CD4-positive, alpha-beta T cell treated with Interleukin-10 for 1 hour (primary cell): Measurements from ENCODE around the gene BLOC1S6.

ENCODE experiments used
- DNase-seq: peaks from one replicate; pipeline ENCODE4 v3.0.0-alpha.2; 2020

Gene BLOC1S6

GRCh38 chr15:45588219-45588875 lies 1.2 kb downstream of the BLOC1S6 start:
- DNase-seq = no peak

GRCh38 chr15:45589256-45589655 lies 2.1 kb downstream of the BLOC1S6 start:
- DNase-seq = no peak

- DNase-seq = no peak
Observed at GRCh38 chr15:45594319-45594718, 7.1 kb downstream of the BLOC1S6 start.

- no peak for DNase-seq
Observed at GRCh38 chr15:45594835-45595530, 7.8 kb downstream of the BLOC1S6 start.

- DNase-seq = no peak
Observed at GRCh38 chr15:45603881-45604280, 16.7 kb downstream of the BLOC1S6 start.

GRCh38 chr15:45604326-45604725 lies 17.1 kb downstream of the BLOC1S6 start:
- no peak for DNase-seq

GRCh38 chr15:45606413-45606812 lies 19.2 kb downstream of the BLOC1S6 start:
- no peak for DNase-seq

- no peak for DNase-seq
Observed at GRCh38 chr15:45606841-45607240, 19.7 kb downstream of the BLOC1S6 start.

GRCh38 chr15:45611305-45611704 lies 24.1 kb downstream of the BLOC1S6 start:
- peak; percentile 44 for DNase-seq

- no peak for DNase-seq
Observed at GRCh38 chr15:45612790-45613415, 25.7 kb downstream of the BLOC1S6 start.

GRCh38 chr15:45616901-45617323 lies 29.7 kb downstream of the BLOC1S6 start:
- DNase-seq = no peak

GRCh38 chr15:45618813-45619212 lies 31.6 kb downstream of the BLOC1S6 start:
- DNase-seq = no peak

- DNase-seq = no peak
Observed at GRCh38 chr15:45628136-45628535, 41.0 kb downstream of the BLOC1S6 start.

- no peak for DNase-seq
Observed at GRCh38 chr15:45630917-45631691, 43.9 kb downstream of the BLOC1S6 start.

GRCh38 chr15:45631776-45632175 lies 44.6 kb downstream of the BLOC1S6 start:
- no peak for DNase-seq

- DNase-seq = peak; percentile 72
Observed at GRCh38 chr15:45634432-45635190, 47.4 kb downstream of the BLOC1S6 start, which contains the start of gene SQOR. Gene SQOR (plus strand): TSS chr15:45635029. CDS start chr15:45658924, 23,895 bp downstream.

GRCh38 chr15:45635191-45635638 lies 48.0 kb downstream of the BLOC1S6 start:
- DNase-seq = peak; percentile 64

GRCh38 chr15:45635763-45636292 lies 48.6 kb downstream of the BLOC1S6 start:
- DNase-seq = no peak

GRCh38 chr15:45637141-45637540 lies 50.0 kb downstream of the BLOC1S6 start:
- no peak for DNase-seq

GRCh38 chr15:45637552-45638033 lies 50.4 kb downstream of the BLOC1S6 start:
- DNase-seq = peak; percentile 81

- no peak for DNase-seq
Observed at GRCh38 chr15:45640616-45641015, 53.4 kb downstream of the BLOC1S6 start.

- no peak for DNase-seq
Observed at GRCh38 chr15:45641374-45641781, 54.2 kb downstream of the BLOC1S6 start.
